NCI-H146 treated with DMSO at 0.1 percent for 48 hours (cell line): Measurements from ENCODE around the gene SLC25A51.

Experiments
- DNase-seq: peaks from one replicate; lab custom pipeline; 2025; ENCODE audit not compliant: unreplicated experiment; lab: John Stamatoyannopoulos, UW

Gene SLC25A51

DNA sequence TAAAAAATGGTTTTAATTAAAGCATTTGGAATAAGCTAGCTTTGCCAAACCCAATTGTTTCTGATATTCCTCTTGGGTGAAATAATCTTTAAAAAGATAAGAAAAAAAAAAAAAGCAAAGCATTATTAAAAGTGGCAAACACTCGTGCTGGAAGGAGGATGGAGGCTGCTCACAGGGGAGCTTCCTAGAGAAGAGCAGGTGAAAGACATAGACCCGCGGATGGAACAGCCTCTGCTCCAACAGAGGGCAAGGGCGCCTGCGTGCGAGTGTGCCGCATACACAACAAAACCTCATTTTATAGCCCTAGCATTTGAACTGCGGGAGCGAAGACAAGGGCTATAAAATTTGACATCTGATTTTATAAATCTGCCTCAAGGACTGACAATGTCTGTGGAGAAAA, 33.4 kb upstream of the SLC25A51 start:
- no peak for DNase-seq

- DNase-seq: no peak
Measured at GRCh38 chr9:37936965-37937364, 33.0 kb upstream of the SLC25A51 start.

- no peak for DNase-seq
Measured at GRCh38 chr9:37936376-37936775, 32.4 kb upstream of the SLC25A51 start.

DNA sequence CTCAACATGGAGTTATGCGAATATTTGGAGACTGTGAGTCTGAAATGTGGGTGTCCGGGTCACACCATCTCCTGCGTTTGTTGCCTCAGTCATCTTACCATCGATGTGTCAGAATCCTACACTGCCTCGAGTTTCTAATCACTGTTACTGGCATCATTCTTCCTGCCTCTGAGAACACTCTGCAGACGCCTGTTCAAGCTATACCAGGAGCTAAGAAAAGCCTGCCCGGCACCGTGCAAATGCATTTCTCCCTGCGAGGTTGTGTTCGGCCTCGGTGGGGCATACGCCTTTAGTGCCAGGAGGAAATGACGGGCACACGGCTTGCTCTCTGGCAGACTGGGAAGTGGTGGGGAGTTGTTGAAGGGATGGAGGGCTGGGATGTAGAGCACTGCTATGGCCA, 31.2 kb upstream of the SLC25A51 start:
- no peak for DNase-seq

GRCh38 chr9:37931592-37931991, 27.7 kb upstream of the SLC25A51 start:
- DNase-seq: no peak

DNA sequence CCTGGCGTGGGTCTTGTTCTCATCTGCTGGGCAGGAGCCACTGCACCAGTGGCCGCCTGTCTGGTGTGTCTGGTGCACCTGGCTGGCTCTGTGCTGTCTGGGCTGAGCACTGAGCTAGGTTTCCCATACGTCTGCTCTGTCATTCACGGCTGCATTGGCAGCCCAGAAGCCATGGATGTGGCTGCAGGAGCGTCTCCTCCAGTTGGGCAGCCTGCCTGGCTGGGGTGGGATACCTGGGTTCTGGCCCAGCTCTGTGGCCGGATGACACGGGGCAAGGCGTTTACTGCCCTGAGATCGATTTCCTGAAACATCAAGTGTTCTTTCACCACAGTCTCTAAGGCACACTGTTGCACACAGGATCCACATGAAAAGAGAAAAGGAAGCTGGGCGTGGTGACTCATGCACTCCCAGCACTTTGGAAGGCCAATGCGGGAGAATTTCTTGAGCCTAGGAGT, 25.5 kb upstream of the SLC25A51 start:
- no peak for DNase-seq

DNA sequence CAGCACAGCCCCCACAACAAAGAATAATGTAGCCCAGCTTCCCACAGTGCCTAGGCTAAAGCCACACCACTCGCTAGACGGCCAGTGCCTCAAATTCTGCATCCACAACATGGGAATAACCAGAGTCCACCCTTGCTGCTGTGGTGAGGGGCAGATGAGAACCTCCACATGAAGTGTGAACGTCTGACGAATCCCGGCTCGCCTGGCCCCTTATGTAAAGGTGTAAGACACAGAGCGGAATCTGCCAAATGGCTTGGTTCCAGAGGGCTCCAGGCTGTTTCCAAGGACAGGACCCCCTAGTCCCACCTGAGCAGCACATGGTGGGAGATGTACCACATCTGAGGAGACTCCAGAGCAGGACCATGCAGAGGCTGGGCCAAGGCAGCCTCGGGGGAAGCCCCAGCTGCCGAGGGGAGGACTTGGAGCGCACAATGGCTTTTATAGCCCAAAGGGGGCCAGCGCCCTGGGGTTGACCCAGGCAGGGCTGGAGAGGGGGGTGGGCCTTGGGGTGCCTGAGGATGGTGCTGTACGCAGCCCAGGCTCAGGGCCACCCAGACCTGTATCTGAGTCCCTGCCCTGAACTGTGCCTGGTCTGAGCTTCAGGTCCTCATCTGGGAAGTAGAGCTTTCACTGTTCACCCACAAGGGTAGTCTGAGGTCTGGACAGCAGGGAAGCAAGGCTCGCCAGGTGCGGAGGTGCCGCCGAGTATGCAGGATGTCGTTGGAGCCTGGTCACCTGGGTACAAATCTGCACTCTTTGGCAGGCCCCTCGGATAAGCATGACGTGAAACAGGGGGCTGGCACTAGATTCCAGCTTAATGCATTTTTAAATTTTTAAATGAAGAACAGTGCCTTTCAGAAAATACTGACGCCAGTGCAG, 24.9 kb upstream of the SLC25A51 start:
- DNase-seq: no peak

DNA sequence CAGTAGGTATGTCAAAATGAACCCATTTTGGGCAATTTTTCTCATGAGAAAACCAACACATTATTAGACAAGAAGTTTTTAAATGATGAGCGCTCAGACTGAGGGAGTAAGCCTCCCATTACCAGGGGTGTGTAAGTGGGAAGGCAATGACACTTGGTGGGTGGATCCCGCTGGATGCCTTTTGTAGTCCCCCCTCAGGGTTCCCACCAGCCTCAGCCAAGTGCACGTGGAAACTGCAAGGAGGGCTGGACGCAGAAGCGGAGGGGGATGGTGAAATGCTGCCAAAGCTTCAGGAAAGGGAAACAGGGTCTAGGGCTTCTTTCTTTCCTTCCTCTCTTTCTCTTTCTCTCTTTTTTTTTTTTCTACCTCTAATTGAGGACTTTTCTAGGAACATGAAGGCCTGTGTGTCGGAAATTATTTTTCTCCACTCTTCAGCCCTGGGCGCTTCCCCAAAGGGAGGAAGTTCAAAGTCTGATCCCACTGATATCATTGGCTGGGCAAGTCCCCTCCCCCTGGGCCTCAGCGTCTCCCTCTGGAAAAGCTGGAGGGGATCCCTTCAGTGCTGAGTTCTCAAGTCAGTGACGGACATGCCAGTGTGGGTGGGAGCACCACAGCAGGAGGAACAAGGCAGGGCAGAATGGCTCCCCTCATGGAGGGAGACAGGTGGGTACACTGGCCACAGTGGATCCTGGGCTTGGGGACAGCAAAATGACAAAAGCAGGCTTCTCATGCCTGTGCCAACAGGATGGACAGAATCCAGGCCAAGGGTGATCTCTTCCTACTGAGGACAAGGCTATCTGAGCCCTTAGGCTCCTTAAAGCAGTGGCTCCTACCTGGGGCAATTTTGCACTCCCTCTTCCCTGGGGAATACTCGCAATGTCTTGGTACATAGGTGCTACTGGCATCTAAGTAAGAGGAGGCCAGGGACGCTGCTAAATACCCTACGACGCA, 23.9 kb upstream of the SLC25A51 start:
- no peak for DNase-seq

GRCh38 chr9:37927132-37927531, 23.2 kb upstream of the SLC25A51 start:
- DNase-seq: peak; percentile 85

GRCh38 chr9:37926737-37927118, 22.8 kb upstream of the SLC25A51 start:
- DNase-seq: no peak

DNA sequence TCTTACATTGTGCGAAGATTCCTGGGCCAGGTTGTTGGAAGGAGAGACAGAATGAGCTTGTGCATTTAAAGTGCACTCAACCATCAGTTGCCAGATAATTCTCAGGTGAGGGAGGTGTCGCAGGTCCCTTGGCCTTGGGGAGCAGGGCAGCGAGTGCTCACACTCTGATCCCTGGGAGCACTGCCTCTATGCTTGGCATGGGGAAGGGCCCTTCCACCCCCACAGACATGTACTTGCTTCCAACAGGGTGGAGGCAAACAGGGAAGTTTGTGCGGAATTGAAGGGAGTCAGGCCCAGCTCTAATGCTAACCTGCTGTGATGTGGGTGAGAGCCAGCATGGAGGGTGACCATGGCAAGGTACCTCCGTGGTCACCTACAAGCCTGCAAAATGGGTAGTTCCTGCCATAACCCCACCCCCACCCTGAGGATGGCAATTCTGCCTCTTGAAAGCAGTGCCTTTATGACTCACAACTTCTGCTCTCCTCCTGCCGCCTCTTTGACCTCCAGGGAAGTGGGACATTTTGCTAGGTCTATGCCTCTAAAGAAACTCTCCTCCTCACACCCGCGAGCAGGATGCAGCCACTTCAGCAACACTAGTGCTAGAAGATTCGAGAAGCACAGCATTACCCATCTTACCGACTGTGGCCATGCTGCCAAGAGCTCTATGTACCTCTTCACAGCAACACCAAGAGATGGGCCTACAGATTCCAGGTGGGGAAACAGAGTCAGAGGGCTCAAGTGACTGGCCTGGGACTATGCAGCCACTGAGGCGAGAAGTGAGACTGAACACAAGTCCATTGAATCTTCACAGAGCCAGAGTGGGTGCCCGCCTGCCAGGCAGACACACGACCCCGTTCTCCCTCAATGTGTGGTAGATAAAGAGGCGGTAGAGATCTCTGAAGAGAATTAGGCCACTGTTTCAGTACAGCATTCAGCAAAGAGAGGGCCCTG, 22.1 kb upstream of the SLC25A51 start:
- DNase-seq: no peak

GRCh38 chr9:37925006-37925405, 21.1 kb upstream of the SLC25A51 start:
- no peak for DNase-seq

DNA sequence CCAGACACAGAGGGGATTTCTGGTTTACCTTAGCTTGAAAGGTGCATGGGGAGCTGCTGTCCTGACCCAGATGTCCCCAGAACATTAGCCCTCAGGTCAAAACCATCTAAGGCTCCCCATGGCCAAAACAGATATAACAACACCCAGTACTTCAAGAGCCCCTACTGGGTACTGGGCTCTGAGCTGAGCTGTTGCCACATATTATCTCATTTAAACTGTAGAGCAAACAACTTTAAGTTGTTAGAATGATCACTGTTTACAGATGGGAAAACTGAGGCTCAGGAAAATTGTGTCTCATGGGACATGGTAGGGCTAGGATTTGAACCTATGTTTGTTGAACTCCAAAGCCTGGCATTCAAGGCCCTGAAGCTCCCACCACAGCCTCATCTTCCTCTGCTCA, 20.6 kb upstream of the SLC25A51 start:
- no peak for DNase-seq

DNA sequence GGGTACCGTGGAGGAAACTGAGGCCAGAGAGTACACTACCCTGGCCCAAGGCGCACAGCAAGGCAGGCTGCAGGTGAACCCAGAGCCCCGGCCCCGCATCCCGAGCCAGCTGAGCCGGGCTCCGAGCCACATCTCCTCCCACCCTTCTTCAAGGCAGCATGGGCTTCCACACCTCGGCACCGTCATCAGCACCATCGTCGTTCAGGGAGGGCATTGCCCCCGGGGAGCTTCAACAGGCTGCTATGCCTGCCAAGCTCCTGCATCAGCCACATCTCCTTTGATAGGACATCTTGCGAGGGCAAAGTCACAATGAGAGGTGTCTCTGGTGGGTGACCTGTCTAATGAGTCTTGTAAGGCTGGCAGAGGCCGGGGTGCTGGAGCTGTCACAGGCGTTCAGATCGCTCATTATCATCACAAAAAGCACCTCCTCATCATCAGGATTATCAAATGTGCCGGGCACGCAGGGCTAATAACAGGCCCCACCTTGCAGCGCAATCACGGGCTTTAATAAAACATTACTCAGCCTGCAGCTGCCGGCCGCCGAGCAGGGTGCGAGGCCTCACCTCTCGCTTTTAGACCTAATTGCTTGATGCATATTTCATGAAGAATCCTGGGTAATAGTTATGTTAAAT, 20.0 kb upstream of the SLC25A51 start:
- peak; percentile 61 for DNase-seq

- DNase-seq: no peak
Measured at GRCh38 chr9:37923118-37923795, 19.3 kb upstream of the SLC25A51 start.

DNA sequence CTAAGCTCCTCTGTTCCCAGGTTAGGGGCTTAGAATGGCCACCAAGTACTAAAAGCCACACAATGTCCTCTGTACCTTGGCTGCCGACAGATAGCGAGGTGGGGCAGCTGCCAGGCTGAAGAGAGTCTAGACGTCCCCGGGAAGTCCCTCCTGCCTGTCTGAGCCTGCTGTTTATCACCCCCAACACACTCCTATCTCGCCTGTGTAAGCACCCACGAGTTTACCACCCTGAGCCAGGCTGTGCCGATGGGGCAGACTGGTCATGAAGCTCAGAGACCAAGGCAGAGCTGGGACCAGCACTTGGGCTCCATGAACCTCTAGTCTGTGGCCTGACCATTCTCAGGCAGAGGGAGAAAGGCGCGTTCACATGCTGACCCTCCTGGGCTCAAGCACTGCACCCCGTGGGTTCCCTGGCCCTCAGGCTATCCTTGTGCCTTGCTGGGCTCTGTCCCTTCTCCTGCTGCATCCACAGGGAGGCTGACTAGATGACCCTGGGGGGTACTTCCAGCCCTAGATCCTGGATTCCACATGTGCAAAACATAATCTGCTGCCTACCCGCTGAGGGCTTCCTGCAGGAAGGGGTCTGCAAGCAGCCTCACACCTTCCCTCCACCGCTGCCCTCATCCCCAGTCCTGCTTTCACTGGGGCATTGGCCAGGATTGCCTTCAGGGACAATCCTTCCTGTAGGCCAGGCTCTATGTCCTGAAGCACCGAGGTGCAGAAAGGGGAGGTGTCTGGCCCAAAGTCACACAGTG, 18.6 kb upstream of the SLC25A51 start:
- DNase-seq: no peak

DNA sequence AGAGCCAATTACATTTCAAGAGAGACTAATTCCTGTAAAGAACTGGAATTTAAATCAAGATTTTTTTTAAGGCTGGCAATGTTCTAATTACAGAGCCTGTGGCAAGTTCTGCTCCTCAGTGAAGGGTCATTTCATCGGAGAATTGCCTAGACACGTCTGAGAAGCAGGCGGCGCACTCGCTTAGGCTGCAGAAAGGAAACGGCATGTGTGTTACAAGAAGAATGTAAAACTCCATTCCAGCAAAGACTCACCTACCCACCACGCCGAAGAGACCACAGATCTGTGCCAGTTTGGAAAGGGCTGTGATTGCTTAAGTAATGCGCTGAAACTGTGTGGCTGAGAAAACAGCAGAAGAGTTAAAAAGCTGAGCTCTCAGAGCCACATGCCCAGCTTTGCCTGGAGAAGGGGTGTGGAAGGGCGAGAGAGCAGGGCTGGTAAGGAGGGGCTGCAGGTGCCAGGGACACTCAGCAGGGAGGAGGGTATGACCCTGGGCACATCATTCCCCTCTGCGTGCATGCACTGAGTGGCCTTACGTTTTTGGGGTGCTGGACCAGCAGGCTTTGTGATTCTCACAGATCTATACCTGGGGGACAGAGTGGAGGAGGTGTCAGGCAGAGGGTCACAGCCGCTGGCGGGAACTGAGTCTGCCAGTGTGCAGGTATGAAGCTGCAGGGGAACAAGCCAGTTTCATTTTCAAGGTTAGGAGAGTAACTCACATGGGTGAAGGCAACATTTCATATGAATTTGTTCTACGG, 17.8 kb upstream of the SLC25A51 start:
- DNase-seq: no peak

- no peak for DNase-seq
Measured at GRCh38 chr9:37921168-37921510, 17.2 kb upstream of the SLC25A51 start.
